ENCODE measurements around the gene CREBRF. TPM values are rescaled to one million over a fixed set of nuclear protein-coding genes. Genes with fewer than 3 reads are reported as not detected.
A peak's percentile ranks its signal among the peaks of the same experiment; 100 is the strongest.
"Not testable (repeated sequence)": the region's sequence is repeated elsewhere in the genome, so short reads cannot be mapped to it uniquely, and the experiment has no call there.

Gene CREBRF
- total RNA-seq, 6 experiments from 2014 or later: 6.5 to 15.7 (median 12.6) TPM

- no peaks in the 10 kb centered on the region for H3K9me3 ChIP-seq
- peaks cover 0 to 7% (median 2%) of the 10 kb centered on the region in 4 donors for H3K36me3 ChIP-seq
- intact Hi-C loops (cut with DNase I): no loop called here
- 84% methylated on average over 9 of the region's 13 CpGs for WGBS (ENCODE audit: insufficient coverage, low coverage, low lambda C conversion rate, missing lambda C conversion rate)
- peak overlapping the region; percentile 36 to 77 (median 75) for H3K27ac ChIP-seq
- no peak overlapping the region for H3K4me3 ChIP-seq
- DNase-seq (peak in 1 of 3 donors; percentile 36), ATAC-seq (peak in 2 of 4 donors; percentile 3 to 4)
- peaks cover 2 to 57% (median 6%) of the 10 kb centered on the region in 4 donors for H3K4me1 ChIP-seq
- no peaks in the 10 kb centered on the region for H3K27me3 ChIP-seq
- TF ChIP-seq POLR2A (IDR thresholded peaks at IDR 0.05) (no peak), CTCF (IDR thresholded peaks at IDR 0.05) (no peak)
Measured at GRCh38 chr5:173015598-173016455, 40.3 kb upstream of the CREBRF start.

- Histone ChIP-seq H3K4me3 (no peak overlapping the region), H3K36me3 (peaks cover 0 to 12% (median 2%) of the 10 kb centered on the region in 4 donors), H3K27me3 (no peaks in the 10 kb centered on the region), H3K9me3 (no peaks in the 10 kb centered on the region), H3K4me1 (peaks cover 0 to 49% (median 3%) of the 10 kb centered on the region in 4 donors), H3K27ac (peak overlapping the region; percentile 36 to 77 (median 75))
- 14% methylated on average over 4 of the region's 4 CpGs for WGBS (ENCODE audit: insufficient coverage, low coverage, low lambda C conversion rate, missing lambda C conversion rate)
- peak in 1 of 3 donors; percentile 50 for DNase-seq
- intact Hi-C loops (cut with DNase I): no loop called here
- TF ChIP-seq CTCF (IDR thresholded peaks at IDR 0.05) (no peak), POLR2A (IDR thresholded peaks at IDR 0.05) (no peak)
- ATAC-seq: peak; percentile 73 to 79 (median 76)
Measured at GRCh38 chr5:173016598-173017046, 39.5 kb upstream of the CREBRF start.

GRCh38 chr5:173017087-173017486 is 39.1 kb upstream of the CREBRF start:
- H3K9me3 ChIP-seq; intact Hi-C loops (cut with DNase I); H3K27me3 ChIP-seq; ATAC-seq; H3K4me3 ChIP-seq: not testable (repeated sequence)
- peak overlapping the region; percentile 36 to 77 (median 75) for H3K27ac ChIP-seq
- 78% methylated on average over 9 of the region's 15 CpGs for WGBS (ENCODE audit: insufficient coverage, low coverage, low lambda C conversion rate, missing lambda C conversion rate)
- peak in 1 of 3 donors; percentile 33 for DNase-seq
- H3K36me3 ChIP-seq: peaks cover 0 to 12% (median 2%) of the 10 kb centered on the region in 4 donors
- peaks cover 0 to 44% (median 3%) of the 10 kb centered on the region in 4 donors for H3K4me1 ChIP-seq

- no peak overlapping the region for H3K4me3 ChIP-seq
- DNase-seq (peak in 1 of 3 donors; percentile 41), ATAC-seq (peak; percentile 13 to 43 (median 33))
- peak overlapping the region in 1 of 3 donors; percentile 77 for H3K27ac ChIP-seq
- H3K4me1 ChIP-seq: peaks cover 0 to 34% (median 3%) of the 10 kb centered on the region in 4 donors
- no peaks in the 10 kb centered on the region for H3K9me3 ChIP-seq
- intact Hi-C loops (cut with DNase I): no loop called here
- TF ChIP-seq CTCF (IDR thresholded peaks at IDR 0.05) (no peak), POLR2A (IDR thresholded peaks at IDR 0.05) (no peak)
- H3K27me3 ChIP-seq: no peaks in the 10 kb centered on the region
- H3K36me3 ChIP-seq: peaks cover 0 to 12% (median 2%) of the 10 kb centered on the region in 4 donors
- 63% methylated on average over 3 of the region's 4 CpGs for WGBS (ENCODE audit: insufficient coverage, low coverage, low lambda C conversion rate, missing lambda C conversion rate)
Measured at GRCh38 chr5:173018358-173018757, 37.8 kb upstream of the CREBRF start.

- no peaks in the 10 kb centered on the region for H3K27me3 ChIP-seq
- H3K36me3 ChIP-seq: peaks cover 0 to 12% (median 2%) of the 10 kb centered on the region in 4 donors
- H3K27ac ChIP-seq: no peak overlapping the region
- WGBS (ENCODE audit: insufficient coverage, low coverage, low lambda C conversion rate, missing lambda C conversion rate): 80% methylated on average over 5 of the region's 5 CpGs
- peaks cover 0 to 25% (median 3%) of the 10 kb centered on the region in 4 donors for H3K4me1 ChIP-seq
- no peaks in the 10 kb centered on the region for H3K9me3 ChIP-seq
- intact Hi-C loops (cut with DNase I): no loop called here
- DNase-seq (no peak), ATAC-seq (no peak)
- TF ChIP-seq CTCF (IDR thresholded peaks at IDR 0.05) (no peak), POLR2A (IDR thresholded peaks at IDR 0.05) (no peak)
- no peak overlapping the region for H3K4me3 ChIP-seq
Measured at GRCh38 chr5:173020154-173020581, 36.0 kb upstream of the CREBRF start.

All from right lobe of liver (tissue), 6 donors.